HG03439 (cell line): ENCODE results near the gene CITED1.

Source experiments
- ATAC-seq: cut with Tn5 transposase; IDR thresholded peaks from one replicate; pipeline ENCODE4 v1.9.1; 2021; ENCODE audit warnings: mild to moderate bottlenecking, moderate library complexity; ENCODE audit not compliant: unreplicated experiment

The CITED1 gene

DNA sequence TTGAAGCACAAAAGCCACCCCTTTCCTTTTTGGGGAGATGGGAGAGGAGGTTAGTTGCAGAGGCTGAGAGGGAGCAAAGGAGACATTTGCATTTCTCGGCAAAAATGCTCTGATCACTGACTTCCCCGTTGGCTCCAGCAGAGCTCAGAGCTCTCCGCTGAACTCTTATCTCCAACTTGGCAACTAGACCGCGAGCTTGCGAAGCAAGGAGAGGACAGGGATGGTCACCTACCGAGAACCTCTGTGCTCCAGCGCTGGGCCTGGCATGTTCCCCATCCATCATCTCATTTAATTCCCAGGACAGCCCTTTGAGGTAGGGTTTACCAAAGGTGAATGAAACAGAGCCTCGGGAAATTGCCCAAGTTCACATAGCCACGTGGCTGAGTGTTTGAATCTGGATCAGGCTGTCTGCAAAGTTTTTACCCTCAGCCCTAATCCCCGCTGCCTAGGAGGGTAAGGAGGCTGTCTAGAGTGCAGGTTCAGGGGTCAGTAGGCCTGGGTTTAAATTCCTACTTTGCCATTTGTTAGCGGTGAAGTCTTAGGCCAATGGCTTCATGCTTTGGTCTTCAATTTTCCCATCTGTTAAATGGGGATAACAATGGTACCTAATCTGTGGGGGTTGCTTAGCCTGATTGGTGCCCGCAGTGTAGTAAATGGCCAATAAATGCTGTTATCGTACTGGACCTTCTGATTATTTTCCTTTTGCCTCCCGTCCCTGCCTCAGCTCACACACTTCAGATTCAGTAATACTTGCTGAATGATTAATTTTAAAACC lies 3.8 kb upstream of the CITED1 start:
- no peak for ATAC-seq

DNA sequence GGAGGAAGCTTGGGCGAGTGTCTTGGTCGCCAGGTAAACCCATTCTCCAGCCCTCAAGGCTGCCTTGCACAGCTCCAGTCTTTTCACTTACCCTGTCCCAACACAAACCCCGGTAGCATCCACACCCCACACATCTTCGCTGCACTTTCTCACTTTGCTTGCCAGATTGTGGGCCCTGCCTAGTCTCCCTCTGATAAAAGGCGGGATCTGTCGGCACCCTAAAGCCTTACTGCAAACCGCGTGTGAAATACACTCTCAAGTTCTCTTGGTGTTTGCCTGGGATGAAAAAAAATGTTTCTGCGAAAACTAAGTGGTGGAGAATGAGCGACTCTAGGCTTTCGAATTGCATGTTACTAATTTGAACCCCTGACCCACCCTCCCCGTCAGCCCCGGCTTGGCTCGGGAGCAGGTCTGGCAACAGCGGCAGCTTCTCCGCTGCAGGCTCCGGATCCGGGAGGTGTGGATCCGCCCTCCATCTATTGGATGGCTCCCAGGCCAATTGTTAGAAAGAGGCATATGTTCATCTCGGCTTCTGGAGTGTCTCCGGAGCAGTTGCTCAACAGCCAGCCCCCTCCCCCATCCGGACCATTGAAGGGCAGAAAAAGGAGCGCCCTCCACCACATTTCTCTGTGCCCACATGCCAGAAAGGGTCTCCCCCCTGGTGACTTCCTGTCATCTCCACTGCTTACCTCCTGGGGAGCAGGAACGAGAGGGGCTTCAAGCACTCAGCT lies 3.0 kb upstream of the CITED1 start:
- no peak for ATAC-seq

DNA sequence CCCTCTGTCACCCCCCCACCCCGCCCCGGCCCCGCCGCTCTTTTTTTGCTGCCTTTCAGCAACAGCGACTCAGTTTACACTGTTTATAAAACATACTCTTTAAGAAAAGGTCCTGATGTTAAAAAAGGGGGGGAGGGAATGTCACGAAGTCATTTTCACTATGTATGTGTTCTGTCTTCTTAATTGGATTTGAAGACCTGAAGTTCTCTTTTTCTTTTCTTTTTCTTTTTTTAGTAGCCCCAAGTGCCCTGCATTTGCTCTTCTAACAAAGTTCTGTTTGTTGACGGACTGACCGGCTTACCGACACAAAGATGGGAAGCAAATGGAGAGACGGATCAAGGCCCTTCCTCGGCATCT lies 2.5 kb upstream of the CITED1 start:
- ATAC-seq = no peak

DNA sequence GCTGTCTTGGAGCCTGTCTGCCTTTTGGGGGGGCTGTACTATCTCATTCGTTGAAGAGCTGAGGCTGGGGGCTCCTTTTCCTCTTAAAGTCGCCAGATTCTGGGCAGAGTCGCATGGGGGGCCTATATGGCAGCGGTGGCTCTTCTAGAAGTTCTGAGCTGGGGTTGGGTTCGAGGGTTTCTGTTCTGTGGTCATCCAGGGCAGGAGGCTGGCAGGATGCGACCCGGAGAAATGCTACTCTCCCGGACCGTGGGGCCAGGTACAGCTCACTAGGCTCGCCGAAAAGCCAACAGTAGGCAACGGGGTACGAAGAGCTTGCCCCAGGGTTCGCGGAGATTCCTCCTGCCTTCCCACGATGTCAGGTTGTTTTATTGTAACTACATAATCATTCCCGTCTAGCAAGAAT lies 1.9 kb upstream of the CITED1 start:
- no peak for ATAC-seq

DNA sequence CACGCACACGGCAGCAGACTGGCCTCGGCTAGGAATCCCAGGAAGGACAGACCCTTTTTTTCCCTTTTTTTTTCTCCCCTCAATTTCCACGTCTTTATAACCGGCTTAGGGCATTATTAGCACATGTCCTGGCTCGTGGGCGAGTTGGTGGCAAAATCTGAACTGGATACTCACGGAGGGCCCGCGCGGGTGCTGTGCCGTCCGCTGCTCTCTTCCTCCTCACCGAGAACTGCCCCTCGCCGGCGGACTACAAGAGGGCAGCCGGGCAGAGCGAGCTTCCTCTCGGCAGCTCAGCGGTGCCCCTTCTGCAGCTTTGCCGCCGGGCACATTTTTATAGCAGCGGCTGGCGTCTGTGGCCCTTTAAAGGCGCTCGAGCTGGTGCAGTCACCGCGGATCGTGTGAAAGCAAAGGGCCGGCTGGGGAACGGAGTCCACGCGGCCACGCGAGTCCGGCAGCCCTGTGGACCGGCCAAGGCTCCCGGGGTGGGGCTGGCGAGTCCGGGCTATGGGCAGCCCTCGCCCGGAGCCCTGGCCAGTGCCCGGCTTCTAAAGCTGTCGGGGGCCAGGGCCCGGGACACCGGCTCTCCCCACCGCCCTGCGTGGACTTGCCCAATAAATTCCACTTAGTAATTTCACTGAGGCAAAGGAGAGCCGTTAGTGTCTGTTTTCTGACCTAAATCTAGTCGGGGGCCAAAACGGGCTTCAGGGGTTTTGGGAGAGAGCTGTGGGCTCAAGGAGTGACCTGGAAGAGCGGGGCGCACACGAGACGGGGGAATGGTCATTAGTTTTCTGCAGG lies 1.3 kb upstream of the CITED1 start:
- ATAC-seq = peak; percentile 80

DNA sequence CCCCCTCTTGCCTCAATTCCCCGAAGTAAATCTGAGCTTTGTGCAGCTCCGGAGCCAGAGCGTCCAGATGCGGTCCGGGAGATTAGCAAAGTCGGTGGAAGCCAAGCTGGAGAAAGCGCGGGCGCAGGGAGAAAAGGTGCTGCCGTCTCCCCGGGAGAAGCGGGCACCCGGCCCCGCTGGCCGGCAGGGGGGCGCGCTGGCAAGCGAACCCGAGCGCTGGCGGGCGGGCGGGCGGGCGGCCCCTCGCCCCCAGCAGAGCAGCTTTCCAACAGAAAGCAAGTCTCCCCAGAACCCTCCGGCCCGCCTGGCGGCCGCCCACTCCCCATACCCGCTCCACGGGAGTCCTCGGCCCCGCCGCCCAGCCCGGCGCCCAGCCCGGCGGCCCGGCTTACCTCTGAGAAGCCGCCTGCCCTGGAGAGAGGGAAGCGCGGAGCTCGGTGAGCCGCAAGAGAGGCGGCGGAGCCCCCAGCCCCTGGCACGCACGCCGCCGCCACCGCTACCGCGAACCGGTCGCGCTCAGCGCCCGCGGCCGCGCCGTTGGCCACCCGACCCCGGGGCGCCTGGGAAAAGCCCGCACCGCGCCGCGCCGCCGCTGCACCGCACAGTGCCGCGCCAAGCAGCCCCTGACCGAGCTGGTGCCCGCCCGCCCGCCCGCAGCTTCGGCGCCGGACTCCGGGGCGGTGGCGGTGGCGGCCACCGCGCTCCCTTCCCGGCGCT lies 529 bp upstream of the CITED1 start:
- ATAC-seq = peak; percentile 15

DNA sequence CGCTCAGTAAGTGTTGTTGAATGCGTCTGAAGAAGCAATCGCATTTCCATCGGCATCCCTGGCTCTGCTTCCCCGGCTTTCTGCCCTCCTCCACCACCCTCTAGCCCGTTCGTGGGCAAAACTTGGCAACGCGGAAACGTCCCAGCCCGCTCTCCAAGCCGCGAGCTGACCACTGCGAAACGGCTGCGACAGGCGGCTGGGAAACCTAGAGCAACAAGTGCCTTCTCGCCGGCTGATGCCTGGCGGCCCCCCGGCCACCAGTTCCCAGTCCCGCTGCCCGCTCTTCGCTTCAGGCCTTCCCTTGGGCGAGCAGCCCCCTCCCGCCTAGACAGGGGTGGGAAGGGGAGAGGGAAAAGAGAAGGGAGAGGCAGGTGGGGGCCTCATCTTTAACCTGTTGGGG lies 837 bp downstream of the CITED1 start:
- ATAC-seq = no peak

DNA sequence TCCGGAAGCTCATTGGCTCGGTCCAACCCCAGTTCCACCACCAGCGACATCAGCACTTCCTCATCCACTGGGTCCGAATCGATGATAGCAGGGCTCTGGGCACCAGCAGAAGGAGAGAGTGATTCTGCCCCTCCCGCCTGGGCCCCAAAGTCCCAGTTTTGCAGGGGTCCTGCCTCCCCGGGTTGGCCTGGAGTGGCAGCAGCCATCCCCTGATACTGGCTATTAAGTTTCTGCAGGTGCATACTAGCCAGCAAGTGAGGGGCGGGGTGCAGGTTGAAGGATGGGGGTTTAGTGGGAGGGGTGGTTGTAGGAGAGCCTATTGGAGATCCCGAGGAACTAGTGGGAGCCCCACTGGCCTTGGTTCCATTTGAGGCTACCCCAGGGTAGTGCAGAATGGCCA lies 3.9 kb downstream of the CITED1 start:
- no peak for ATAC-seq

DNA sequence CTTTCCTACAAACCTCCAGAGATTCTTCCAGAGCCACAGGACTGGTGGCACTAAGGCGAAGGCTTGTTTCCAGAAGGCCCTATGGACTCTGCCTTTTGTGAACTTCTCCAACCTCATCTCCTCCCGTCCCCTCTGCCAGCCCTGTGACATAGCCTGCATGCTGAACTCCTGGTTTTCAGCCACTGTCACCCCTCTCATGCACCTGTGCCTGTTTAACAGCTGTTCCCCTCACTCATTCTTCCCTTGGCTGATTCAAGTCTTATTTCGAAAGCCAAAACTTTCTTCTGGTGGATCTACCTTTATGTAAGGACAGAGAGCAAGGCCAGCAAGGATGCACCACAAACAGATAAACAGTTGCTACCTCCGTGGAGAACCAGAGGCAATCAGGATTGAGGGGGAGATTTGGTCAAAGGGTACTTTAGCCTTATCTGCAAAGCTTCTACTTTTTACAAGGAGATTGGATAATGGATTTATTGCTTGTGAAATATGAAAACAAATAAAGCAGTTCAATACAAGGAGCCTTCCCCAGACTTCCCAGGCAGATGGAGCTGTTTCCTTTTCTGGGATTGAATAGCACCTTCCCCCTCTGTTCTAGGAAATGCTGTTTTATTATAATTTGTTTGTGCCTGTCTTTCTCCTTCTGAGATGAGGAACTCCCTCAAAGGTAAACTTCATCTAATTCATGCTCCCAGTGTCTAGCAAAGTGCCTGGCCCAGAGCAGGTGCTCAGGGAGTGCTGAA lies 5.7 kb downstream of the CITED1 start:
- no peak for ATAC-seq

DNA sequence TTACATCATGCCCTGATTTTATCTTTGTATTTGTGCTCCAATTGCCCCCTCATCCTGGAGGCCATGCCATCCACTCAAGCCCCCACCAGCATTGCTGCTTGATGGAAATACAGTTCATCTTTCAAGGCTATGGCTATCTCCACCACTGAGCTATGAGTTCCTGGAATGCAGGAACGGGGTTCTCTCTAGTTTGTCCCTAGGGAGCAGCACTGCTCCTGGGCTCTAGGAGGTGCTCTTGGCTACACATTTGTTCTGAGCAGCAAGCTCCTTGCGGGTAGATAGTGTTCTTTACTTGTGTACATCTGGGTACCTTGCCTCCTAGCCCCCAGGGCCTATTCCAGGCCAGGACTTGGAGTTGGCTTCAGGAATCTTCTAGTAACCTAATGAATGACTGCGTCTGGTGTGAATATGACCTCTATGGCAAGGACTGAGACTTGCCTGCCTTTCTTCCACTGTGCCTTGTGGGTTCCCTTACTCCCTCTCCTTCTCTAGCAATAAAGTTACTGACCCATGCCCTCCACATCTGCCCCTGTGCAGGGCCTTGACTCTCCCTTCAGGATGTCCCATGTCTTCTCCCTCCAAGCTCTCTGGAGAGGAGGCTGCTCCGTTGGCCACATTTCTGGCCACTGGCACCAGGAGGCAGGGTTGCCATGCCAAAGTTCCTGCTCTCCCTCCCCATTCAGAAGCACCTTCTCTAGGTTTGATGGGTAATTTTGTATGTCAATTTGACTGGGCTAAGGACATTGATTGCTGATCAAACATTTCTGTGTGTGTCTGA lies 7.6 kb downstream of the CITED1 start:
- no peak for ATAC-seq

DNA sequence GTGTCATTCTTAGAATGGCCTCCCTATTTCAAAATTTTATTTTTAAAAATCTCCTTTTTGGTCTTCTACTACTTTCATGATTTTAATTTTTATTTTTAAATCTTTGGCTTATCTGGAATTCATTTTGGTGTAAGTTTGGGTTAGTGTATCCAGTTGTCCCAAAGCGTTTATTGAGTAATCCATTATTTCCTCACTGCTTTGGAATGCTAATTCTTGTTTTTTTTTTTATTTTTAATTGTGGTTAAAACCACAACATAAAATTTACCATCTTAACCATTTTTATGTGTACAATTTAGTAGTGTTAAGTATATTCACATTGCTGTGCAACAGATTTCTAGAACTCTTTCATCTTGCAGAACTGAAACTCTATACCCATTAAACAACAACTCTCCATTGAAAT lies 8.7 kb downstream of the CITED1 start:
- ATAC-seq = no peak

DNA sequence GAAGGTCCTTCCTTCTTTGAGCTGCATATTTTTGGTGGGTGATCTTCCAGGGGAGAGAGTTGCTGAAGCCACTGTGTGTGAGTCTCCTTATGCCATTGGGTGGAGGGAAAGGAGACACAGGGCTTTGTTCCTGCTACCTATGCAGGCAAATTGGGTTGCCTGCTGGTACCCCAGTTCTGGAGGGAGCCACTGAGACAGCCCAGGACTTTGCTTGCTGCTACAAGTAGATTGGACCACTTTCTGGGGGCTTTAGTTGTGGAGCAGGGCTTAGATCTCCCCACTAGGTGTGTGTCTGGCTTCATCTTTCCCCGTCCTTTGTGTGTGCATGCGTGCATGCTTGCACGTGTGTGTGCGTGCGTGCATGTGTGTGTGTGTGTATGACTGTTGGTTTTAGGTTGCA lies 10.0 kb downstream of the CITED1 start:
- no peak for ATAC-seq

DNA sequence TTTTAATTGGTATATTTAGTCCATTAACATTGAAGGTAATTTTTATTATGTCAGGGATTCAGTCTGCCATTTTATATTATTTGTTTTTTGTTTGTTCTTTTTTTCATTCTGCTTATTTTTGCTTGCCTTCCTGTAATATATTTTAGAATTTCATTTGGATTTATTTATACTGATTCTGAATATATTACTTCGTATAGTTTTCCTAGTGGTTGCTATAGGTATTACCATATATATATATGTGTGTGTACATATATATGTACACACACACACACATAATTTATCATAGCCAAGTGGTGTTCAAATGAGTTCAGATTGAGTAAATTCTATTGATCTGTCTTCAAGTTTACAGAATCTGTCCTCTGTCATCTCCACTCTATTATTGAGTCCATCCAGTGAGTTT lies 11.2 kb downstream of the CITED1 start:
- no peak for ATAC-seq

DNA sequence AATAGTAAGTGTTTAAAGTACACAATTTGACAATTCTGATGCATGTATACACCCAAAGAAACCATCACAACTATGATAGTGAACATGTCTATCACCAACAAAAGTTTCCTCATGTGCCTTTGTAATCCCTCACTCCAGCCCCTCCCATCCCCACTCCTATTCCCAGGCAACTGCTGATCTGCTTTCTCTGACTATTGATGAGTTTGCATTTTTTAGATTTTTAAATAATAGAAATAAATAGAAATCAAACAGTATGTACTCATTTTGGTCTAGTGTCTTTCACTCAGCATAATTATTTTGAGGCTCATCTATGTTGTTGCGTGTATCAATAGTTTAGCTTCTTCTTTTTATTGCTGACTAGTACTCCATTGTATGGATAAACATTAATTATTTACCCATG lies 23.4 kb downstream of the CITED1 start:
- no peak for ATAC-seq

DNA sequence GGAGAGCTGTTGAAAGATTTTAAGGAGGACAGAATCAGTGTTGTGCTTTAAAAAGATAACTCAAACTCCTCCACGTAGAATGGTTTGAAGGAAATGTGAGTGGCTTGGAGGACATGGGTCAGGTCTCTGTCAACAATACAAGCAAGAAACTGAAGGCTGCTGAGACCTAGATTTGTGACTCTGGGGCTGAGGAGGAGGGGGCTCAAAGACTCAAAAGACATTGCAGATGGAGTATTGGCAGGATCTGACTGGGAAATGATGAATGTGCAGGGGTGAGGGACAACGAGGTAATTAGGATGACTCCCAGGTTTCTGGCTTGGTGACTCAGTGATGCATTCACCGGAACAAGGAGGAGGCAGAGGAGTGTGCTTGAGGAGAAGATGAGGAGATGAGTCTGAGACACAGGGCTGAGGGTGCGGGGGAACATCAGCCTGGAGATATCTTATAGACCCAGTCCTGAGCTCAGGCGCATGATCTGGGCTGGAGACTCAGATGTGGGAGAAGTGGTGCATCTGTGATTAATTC lies 25.3 kb downstream of the CITED1 start:
- ATAC-seq = no peak

DNA sequence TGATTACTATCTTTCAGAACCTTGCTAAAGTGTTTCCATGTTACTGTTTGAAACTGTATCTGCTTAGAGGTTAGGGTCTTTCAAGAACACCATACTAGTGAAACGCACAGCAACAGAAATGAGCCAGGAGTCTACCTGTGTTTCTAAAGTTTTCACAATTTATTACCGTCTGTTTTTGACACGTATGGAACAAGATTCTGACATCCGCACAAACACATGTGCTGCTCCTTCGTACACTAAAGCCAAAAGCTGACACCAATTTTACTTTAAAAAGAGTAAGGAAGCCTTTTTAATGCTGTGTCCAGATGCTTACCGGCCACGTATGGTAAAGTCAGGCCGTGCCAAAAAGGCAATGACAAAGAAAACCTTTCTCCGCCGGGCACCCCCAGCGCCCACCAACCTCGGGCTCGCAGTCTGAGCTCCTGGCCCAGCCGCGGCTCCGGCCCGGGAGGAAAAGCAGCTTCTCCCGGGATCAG lies 29.2 kb downstream of the CITED1 start:
- peak; percentile 8 for ATAC-seq

DNA sequence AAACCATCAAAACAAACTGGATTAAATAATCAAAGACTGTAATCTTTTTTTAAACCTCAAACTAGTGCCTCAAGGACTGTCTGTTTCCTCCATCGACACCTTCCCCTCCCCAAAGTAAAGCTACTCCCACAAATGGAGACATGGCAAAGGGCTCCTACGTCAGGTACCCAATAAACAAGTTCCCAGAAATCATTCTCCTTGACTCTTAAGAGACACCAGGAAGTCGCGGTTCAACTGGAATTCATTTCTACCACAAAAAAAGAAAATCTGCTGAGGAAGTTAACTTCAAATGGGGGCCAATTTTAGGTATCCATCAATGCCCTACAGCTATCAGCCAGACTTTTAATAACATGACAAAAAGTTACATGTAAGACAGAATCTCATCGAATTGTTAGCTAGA lies 31.2 kb downstream of the CITED1 start:
- no peak for ATAC-seq

DNA sequence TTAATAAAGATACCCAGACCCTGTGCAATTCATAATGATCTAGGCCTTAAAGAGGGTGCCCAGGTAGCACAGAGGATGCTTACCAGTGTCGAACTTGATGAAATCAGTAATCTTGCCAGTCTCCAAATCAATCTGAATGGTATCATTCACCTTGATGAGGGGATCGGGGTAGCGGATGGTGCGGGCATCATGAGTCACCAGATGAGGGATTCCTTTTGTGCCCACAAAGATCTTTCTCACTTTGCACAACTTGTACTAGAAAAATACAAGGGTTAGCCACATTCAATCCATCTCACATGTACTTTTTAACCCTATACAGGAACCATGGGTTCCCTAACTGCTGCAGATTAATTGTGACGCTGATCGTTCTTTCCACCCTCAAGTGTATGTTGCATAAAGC lies 32.0 kb downstream of the CITED1 start:
- ATAC-seq = no peak

DNA sequence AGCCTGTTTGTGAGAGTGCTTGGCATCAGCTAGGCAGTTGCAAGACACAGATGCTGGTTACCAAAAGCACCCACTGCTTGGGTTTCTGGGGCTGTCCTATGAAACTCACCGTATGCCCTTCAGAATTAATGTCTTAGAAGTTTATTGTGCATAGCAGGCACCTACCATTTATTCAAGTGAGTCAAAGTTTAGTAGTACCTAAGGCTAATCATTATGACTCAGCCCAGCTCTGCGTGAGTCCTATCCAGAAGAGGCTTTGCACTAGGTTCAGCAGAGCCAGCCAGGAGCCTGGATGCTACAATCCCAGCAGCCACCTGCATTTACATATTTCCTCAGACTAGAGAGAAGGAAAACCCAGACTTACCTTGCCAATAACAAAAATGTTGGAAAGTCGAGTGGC lies 32.8 kb downstream of the CITED1 start:
- ATAC-seq = no peak
